ENCODE data around the gene TMEM86B. TPM values are rescaled to one million over a fixed set of nuclear protein-coding genes. Genes with fewer than 3 reads are reported as not detected.

The TMEM86B gene, protein sequence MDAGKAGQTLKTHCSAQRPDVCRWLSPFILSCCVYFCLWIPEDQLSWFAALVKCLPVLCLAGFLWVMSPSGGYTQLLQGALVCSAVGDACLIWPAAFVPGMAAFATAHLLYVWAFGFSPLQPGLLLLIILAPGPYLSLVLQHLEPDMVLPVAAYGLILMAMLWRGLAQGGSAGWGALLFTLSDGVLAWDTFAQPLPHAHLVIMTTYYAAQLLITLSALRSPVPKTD
- 2.0 TPM for polyA plus RNA-seq (2012; ENCODE audit: missing spikeins)

DNA sequence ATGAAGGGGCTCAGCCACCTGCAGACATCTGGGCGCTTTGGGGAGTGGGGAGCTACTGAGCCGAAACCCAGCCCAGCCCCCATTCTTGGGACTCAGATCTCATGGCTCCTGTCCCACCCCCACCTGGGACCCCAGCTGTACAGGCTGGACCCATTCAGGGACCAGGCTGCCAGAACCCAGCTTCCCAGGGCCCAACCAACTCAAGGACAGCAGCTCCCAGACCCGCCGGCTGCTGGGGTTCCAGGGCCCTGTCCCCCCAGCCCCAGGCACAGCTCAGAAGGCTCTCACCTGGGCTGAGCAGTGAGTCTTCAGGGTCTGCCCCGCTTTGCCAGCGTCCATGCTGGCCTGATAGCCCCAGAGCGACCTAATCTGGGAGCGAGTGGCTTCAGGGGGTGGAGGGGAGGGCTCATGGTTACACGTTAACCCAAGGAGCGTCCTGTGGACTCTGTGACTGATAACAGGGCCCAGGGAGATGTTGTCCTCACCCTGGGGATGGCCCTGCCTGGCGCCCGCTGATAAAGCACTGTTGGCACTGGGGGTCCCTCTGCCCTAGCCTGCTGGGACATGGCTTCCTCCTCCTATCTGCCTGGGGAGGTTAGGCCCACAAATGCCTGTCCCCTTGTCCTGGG lies at the start of gene TMEM86B:
Gene TMEM86B (minus strand): TSS at position 361 of the 629 bp plus-strand sequence. CDS start 22 bp downstream, at position 339.
- TF ChIP-seq TAF1 (IDR thresholded peaks at IDR 0.05; ENCODE audit: borderline replicate concordance, low read depth, low read length) = no peak
- TF ChIP-seq POLR2AphosphoS5 (IDR thresholded peaks at IDR 0.05; ENCODE audit: low read depth, low read length) = no peak; the same call in 1 of the 2 replicates
- TF ChIP-seq POLR2A (IDR thresholded peaks at IDR 0.05; ENCODE audit: low read depth, low read length) = no peak; the same call in 1 of the 2 replicates
- no peak for DNase-seq (ENCODE audit: insufficient read length)
- no peak for FAIRE-seq

DNA sequence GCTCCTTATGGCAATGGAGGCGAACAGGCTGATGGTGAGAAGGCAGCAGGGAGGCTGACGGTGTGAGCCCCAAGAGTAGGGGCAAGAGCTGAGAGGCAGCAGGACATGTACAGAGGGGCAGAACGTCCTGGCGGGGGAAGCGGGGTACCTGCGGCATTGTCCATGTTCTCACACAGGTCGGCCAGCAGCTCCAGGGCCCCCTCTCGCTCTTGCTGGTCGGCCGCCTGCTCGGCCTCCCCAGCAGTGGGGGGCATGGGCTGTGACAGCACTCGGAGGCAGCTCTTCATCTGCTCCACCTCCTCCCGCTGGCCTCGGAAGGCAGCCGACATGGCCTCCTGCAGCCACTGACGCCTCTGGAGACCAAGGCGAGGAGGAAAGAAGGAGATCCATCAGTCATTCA lies 48.9 kb upstream of the TMEM86B start:
- TF ChIP-seq POLR2AphosphoS5 (IDR thresholded peaks at IDR 0.05; ENCODE audit: low read depth, low read length) (no peak), TAF1 (IDR thresholded peaks at IDR 0.05; ENCODE audit: borderline replicate concordance, low read depth, low read length) (no peak), POLR2A (IDR thresholded peaks at IDR 0.05; ENCODE audit: low read depth, low read length) (no peak)
- FAIRE-seq = no peak
- DNase-seq (ENCODE audit: insufficient read length) = no peak

DNA sequence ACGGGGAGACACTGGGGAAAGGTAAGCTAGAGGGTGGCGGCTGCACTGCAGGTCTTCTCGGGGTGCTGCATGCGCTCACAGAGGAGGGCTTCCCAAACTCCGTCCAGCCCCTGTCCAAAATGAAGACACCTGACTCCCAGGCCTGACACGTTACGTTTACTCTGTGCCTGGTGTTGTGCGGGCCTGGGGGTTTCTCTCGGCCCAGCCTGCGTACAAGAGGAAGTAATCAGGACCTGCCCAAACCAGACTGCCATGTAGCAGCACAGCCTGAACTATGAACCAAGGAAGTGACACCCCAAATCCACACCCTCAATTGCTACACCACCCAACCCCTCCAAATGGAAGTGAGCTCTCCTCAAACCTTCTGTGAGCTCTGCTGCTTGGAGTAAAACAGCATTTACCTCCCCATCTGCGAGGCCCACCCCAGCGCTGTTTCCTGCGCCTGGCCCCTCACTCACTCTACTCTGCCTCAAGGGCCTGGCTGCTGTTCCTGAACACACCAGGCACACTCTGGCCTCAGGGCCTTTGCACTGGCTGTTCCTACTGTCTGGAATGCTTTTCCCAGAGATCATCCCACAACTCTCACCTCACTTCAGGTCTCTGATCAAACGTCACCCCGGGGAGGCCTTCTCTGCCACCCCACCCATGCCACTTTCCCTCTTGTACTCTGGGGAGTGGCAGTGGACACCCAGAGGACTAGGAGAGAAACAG lies 48.3 kb upstream of the TMEM86B start:
- FAIRE-seq (no peak), DNase-seq (ENCODE audit: insufficient read length) (no peak)
- TF ChIP-seq TAF1 (IDR thresholded peaks at IDR 0.05; ENCODE audit: borderline replicate concordance, low read depth, low read length) (no peak), POLR2A (IDR thresholded peaks at IDR 0.05; ENCODE audit: low read depth, low read length) (no peak), POLR2AphosphoS5 (IDR thresholded peaks at IDR 0.05; ENCODE audit: low read depth, low read length) (no peak)

DNA sequence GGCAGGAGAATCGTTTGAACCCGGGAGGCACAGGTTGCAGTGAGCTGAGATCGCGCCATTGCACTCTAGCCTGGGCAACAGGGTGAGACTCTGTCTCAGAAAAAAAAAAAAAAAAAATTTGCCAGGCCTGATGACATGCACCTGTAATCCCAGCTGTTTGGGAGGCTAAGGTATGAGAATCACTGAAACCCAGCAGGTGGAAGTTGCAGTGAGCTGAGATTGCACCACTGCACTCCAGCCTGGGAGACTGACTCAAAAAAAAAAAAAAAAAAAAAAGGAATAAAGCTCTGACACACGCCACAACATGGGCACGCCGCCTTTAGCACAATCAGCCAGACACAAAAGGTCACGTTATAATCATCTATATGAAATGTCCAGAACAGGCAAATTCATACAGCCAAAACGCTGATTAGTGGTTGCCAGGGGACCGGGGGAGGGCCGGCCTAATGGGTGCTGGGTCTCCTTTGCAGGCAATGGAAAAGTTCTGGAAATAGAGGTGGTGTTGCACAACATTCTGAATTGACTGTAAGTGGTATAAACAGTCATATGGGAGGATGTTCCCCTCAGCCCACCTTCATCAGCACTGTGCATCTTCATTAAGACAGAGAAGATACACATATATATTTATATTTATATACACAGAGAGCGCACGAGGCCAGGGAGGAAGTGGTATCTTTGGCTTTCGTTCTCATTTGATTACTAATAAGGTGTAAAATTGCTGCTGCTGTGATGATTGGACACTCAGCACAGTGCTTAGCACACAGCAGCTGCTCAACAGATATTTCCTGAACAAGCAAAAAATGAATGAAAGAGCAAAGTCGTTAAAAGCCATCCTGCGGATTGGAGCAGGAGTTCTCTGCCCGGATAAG lies 47.5 kb upstream of the TMEM86B start:
- no peak for TF ChIP-seq TAF1 (IDR thresholded peaks at IDR 0.05; ENCODE audit: borderline replicate concordance, low read depth, low read length)
- no peak for TF ChIP-seq POLR2AphosphoS5 (IDR thresholded peaks at IDR 0.05; ENCODE audit: low read depth, low read length)
- TF ChIP-seq POLR2A (IDR thresholded peaks at IDR 0.05; ENCODE audit: low read depth, low read length) = no peak
- no peak for DNase-seq (ENCODE audit: insufficient read length)
- peak; percentile 82 for FAIRE-seq

DNA sequence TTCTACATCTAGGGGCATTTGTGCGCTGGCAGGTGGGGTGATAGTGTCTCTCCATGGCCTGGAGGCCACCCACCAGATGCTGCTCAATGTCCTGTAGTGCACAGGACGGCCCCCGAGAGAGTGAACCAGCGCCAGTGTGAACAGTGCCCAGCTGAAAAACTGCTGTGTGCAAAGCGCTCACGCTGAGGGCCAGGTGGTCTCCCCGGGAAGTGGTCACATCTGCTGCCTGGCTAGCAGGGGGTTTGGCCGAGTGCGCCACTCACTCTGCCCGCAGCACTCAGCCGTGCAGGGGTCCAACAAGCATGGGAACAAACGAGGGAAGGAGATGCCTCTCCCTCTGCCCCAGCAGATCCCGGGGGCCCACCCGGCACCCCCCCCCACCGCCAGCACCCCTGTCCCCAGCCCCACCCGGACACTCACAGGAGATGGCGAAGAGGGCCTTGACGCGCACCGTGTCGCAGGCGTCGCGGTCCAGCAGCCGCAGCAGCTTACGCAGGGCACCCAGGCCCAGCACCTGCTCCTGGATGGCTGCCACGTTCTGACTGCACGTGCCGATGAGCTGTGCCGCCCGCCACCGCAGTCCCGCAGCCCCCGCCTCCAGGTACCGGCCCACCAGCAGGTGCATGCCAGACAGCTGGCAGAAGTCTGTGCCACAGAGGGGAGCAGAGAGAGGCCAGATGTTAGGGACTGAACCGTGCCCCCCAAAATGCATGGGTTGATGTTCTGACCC lies 45.6 kb upstream of the TMEM86B start:
- FAIRE-seq = no peak
- TF ChIP-seq POLR2AphosphoS5 (IDR thresholded peaks at IDR 0.05; ENCODE audit: low read depth, low read length) = no peak
- TF ChIP-seq POLR2A (IDR thresholded peaks at IDR 0.05; ENCODE audit: low read depth, low read length) = no peak
- no peak for TF ChIP-seq TAF1 (IDR thresholded peaks at IDR 0.05; ENCODE audit: borderline replicate concordance, low read depth, low read length)
- no peak for DNase-seq (ENCODE audit: insufficient read length)

DNA sequence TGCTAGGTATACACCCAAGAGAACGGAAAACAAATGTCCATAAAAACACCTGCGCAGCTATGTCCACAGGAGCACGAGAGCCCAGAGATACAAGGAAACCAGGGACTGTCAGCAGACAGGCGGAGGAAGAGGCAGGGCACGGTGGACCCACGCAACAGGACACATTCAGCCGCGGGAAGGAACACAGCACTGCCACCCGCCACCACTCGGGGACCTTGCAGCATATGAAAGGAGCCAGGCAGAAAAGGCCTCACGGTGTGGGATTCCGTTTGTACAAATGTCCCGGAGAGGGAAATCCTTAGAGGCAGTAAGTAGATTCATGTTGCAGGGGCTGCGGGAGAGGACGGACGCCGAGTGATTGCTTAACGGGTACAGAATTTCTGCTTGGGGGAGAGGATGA lies 43.6 kb upstream of the TMEM86B start:
- TF ChIP-seq TAF1 (IDR thresholded peaks at IDR 0.05; ENCODE audit: borderline replicate concordance, low read depth, low read length) (no peak), POLR2A (IDR thresholded peaks at IDR 0.05; ENCODE audit: low read depth, low read length) (no peak), POLR2AphosphoS5 (IDR thresholded peaks at IDR 0.05; ENCODE audit: low read depth, low read length) (no peak)
- no peak for FAIRE-seq
- DNase-seq (ENCODE audit: insufficient read length) = no peak

DNA sequence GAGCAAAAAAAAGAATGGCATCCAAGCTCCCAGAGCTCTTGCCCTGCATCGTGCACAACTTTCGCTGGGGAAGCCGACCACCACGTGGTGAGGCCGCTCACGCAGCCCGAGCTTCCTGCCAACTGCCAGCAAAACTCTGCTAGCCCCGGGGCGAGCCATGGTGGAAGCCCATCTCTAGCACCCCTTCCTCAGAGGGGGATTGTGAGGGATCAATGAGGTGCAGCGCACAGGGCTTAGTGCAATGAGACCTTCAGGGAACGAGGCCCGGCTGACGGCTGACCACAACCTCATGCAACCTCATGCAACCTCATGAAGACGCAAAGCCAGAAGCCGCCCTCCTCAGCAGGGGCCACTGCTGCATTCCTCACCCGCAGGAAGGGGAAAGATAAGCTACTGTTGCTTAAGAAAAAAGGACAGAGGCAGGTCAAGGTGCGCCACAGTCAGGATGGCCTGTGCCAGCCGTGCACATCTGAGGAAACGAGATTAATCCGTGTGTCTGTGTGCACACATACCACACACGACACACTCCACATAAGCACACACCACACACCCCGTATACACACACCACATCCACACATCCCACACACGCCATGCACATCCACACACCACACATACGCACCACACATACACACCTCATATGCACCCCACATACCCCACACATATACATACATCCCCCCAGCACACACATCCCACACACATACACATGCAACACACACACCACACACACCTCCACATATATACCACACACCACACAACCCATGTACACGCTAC lies 41.8 kb upstream of the TMEM86B start:
- TF ChIP-seq POLR2A (IDR thresholded peaks at IDR 0.05; ENCODE audit: low read depth, low read length) (no peak), POLR2AphosphoS5 (IDR thresholded peaks at IDR 0.05; ENCODE audit: low read depth, low read length) (no peak), TAF1 (IDR thresholded peaks at IDR 0.05; ENCODE audit: borderline replicate concordance, low read depth, low read length) (no peak)
- DNase-seq (ENCODE audit: insufficient read length) = no peak
- FAIRE-seq = no peak

DNA sequence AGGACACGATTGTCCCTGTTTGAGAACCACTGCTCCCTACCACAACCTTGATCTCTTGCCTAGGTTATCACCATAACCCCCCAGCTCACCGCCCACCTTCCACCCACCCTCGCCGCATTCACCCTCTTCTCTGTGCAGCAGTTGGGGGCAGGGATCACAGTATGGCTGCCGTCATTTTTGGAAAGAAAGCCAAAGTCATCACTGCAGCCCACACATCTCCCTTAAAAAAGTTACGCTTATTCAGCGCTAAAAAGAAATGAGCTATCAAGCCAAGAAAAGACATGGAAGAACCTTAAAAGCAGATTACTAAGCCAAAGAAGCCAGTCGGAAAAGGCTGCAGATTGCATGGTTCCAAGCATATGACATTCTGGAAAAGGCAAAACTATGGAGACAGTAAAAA lies 40.7 kb upstream of the TMEM86B start:
- TF ChIP-seq TAF1 (IDR thresholded peaks at IDR 0.05; ENCODE audit: borderline replicate concordance, low read depth, low read length) (no peak), POLR2A (IDR thresholded peaks at IDR 0.05; ENCODE audit: low read depth, low read length) (no peak), POLR2AphosphoS5 (IDR thresholded peaks at IDR 0.05; ENCODE audit: low read depth, low read length) (no peak)
- no peak for FAIRE-seq
- DNase-seq (ENCODE audit: insufficient read length) = no peak

DNA sequence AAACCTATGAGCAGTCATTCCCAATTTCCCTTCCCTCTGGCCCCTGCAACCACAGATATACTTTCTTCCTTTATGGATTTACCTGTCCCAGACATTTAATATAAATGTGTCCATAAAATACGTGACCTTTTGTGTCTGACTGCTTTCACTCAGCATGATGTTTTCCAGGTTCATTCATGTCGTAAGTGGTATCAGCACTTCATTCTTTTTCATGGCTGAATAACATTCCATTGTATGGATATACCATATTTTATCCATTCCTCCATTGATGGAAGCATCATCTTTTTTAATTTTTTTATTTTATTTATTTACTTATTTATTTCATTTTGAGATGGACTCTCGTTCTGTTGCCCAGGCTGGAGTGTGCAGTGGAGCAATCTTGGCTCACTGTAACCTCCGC lies 38.3 kb upstream of the TMEM86B start:
- FAIRE-seq = no peak
- DNase-seq (ENCODE audit: insufficient read length) = no peak
- TF ChIP-seq POLR2A (IDR thresholded peaks at IDR 0.05; ENCODE audit: low read depth, low read length) (no peak), TAF1 (IDR thresholded peaks at IDR 0.05; ENCODE audit: borderline replicate concordance, low read depth, low read length) (no peak), POLR2AphosphoS5 (IDR thresholded peaks at IDR 0.05; ENCODE audit: low read depth, low read length) (no peak)

DNA sequence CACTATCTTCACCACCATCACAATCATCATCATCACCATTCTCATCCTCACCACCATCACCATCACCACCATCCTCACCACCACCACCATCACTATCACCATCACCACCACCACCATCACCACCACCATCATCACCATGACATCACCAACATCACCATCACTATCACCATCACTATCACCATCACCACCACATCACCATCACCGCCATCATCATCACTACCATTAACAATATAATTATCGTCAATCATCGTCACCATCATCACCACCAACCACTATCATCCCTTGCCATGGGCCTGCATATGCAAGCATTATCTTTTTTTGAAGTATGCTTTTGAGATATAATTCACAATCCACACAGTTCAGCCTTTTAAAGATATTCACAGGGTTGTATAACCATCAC lies 37.8 kb upstream of the TMEM86B start:
- TF ChIP-seq TAF1 (IDR thresholded peaks at IDR 0.05; ENCODE audit: borderline replicate concordance, low read depth, low read length) (no peak), POLR2A (IDR thresholded peaks at IDR 0.05; ENCODE audit: low read depth, low read length) (no peak), POLR2AphosphoS5 (IDR thresholded peaks at IDR 0.05; ENCODE audit: low read depth, low read length) (no peak)
- FAIRE-seq (no peak), DNase-seq (ENCODE audit: insufficient read length) (no peak)

All from GM12892 (cell line).